ENCODE measurements around the gene WDR7.

- peak in 1 of 3 experiments; percentile 31 for TF ChIP-seq CTCF (IDR thresholded peaks at IDR 0.05)
- TF ChIP-seq POLR2A (IDR thresholded peaks at IDR 0.05) = peak; percentile 9
Observed at GRCh38 chr18:56638232-56639103, 12.7 kb upstream of the WDR7 start, which contains the start of gene TXNL1.

All from testis (tissue), 2 donors.